Measurements from ENCODE around the gene NCEH1. TPM values are rescaled to one million over a fixed set of nuclear protein-coding genes. Genes with fewer than 3 reads are reported as not detected.

The NCEH1 gene
- total RNA-seq, 1 donor from 2014 or later, result 1.6 TPM

- Mint-ChIP-seq H3K36me3 (no peaks in the 10 kb centered on the region), H3K4me3 (no peak overlapping the region)
Observed at GRCh38 chr3:172659246-172660002, 51.4 kb downstream of the NCEH1 start.

GRCh38 chr3:172658344-172659245 lies 52.3 kb downstream of the NCEH1 start:
- Mint-ChIP-seq H3K36me3 (no peaks in the 10 kb centered on the region), H3K9me3 (peaks cover 12% of the 10 kb centered on the region), H3K27ac (peak overlapping the region; percentile 60), H3K4me3 (no peak overlapping the region), H3K27me3 (ENCODE audit: low read depth) (no peaks in the 10 kb centered on the region), H3K4me1 (peaks cover 11% of the 10 kb centered on the region)
- DNase-seq (ENCODE audit: low spot score in 2 of 2, unreplicated experiment in 2 of 2), result no peak
- no peak for TF ChIP-seq CTCF (IDR thresholded peaks at IDR 0.05; ENCODE audit: unreplicated experiment)

More at GRCh38 chr3:172659246-172660002, 51.4 kb downstream of the NCEH1 start:
- Mint-ChIP-seq H3K9me3 (peaks cover 19% of the 10 kb centered on the region), H3K27ac (peak overlapping the region; percentile 60), H3K4me1 (peaks cover 11% of the 10 kb centered on the region), H3K27me3 (ENCODE audit: low read depth) (no peaks in the 10 kb centered on the region)
- no peak for DNase-seq (ENCODE audit: low spot score in 2 of 2, unreplicated experiment in 2 of 2)
- TF ChIP-seq CTCF (IDR thresholded peaks at IDR 0.05; ENCODE audit: unreplicated experiment), result no peak

- Mint-ChIP-seq H3K27ac (no peak overlapping the region), H3K27me3 (ENCODE audit: low read depth) (no peaks in the 10 kb centered on the region), H3K4me1 (peaks cover 11% of the 10 kb centered on the region), H3K36me3 (no peaks in the 10 kb centered on the region), H3K9me3 (no peaks in the 10 kb centered on the region), H3K4me3 (no peak overlapping the region)
- TF ChIP-seq CTCF (IDR thresholded peaks at IDR 0.05; ENCODE audit: unreplicated experiment), result no peak
- DNase-seq (ENCODE audit: low spot score in 2 of 2, unreplicated experiment in 2 of 2), result no peak
Observed at GRCh38 chr3:172656602-172657001, 54.3 kb downstream of the NCEH1 start.

GRCh38 chr3:172655388-172655787 lies 55.5 kb downstream of the NCEH1 start:
- no peak for TF ChIP-seq CTCF (IDR thresholded peaks at IDR 0.05; ENCODE audit: unreplicated experiment)
- no peaks in the 10 kb centered on the region for H3K36me3 Mint-ChIP-seq

GRCh38 chr3:172654470-172654869 lies 56.4 kb downstream of the NCEH1 start:
- Mint-ChIP-seq H3K9me3 (no peaks in the 10 kb centered on the region), H3K4me1 (peaks cover 16% of the 10 kb centered on the region), H3K27ac (no peak overlapping the region), H3K4me3 (no peak overlapping the region), H3K36me3 (no peaks in the 10 kb centered on the region), H3K27me3 (ENCODE audit: low read depth) (no peaks in the 10 kb centered on the region)
- DNase-seq (ENCODE audit: low spot score in 2 of 2, unreplicated experiment in 2 of 2), result no peak
- no peak for TF ChIP-seq CTCF (IDR thresholded peaks at IDR 0.05; ENCODE audit: unreplicated experiment)

More at GRCh38 chr3:172655388-172655787, 55.5 kb downstream of the NCEH1 start:
- H3K4me1 Mint-ChIP-seq, result peaks cover 11% of the 10 kb centered on the region
- H3K27ac Mint-ChIP-seq, result no peak overlapping the region
- DNase-seq (ENCODE audit: low spot score in 2 of 2, unreplicated experiment in 2 of 2), result no peak
- H3K9me3 Mint-ChIP-seq, result no peaks in the 10 kb centered on the region
- no peaks in the 10 kb centered on the region for H3K27me3 Mint-ChIP-seq (ENCODE audit: low read depth)
- H3K4me3 Mint-ChIP-seq, result no peak overlapping the region
